K562 (cell line): ENCODE measurements around the gene MSH2. TPM values are rescaled to one million over a fixed set of nuclear protein-coding genes. Genes with fewer than 3 reads are reported as not detected.

ENCODE experiments used
- ATAC-seq: fragments of 200-7000 bp; cut with Tn5 transposase; 3 replicates; pipeline ENCODE4 v1.9.1; 2020; ENCODE audit warnings: moderate library complexity
- BruUV-seq: library from RNA; stranded (reverse); fragments of 400-500 nt; replicated peaks from 2 replicates; lab custom pipeline; 2021; lab: Mats Ljungman, UMichigan
- CTCF ChIA-PET: fragments of 300-600 bp; formaldehyde crosslinking; extraction: SDS; loops from one replicate; lab custom pipeline; 2021; ENCODE audit warnings: low intra/inter-chr PET ratio; lab: Yijun Ruan, JAX
- POLR2A ChIA-PET: fragments of 300-600, 350-650 bp; sonication (Branson Sonifier 250); formaldehyde crosslinking; extraction: SDS; loops from one replicate; lab custom pipeline; 2021; ENCODE audit warnings: antibody characterized with exemption, inconsistent platforms; lab: Yijun Ruan, JAX
- DNase-seq, 4 experiments: peaks; one replicate each; pipeline versions ENCODE4 v3.0.0 to v3.0.0-alpha.2; 2011 to 2018; ENCODE audit warnings: low spot score in 3 of 4, mixed read lengths in 3 of 4; ENCODE audit errors: extremely low read depth in 1 of 4
- FAIRE-seq: peaks from 2 replicates; lab custom pipeline; 2011; peaks lifted over from hg19 to GRCh38; lab: Jason Lieb, UNC
- H2AFZ ChIP-seq: 2 replicates; pipeline ENCODE4 v1.6.0; 2011; ENCODE audit warnings: low read depth, low read length, control low read depth, inconsistent platforms
- H3K27ac ChIP-seq: fragments of 200-600 bp; 3 replicates; pipeline ENCODE4 v1.8.0; 2011; ENCODE audit warnings: low read depth, mild to moderate bottlenecking, control low read depth, inconsistent platforms, low read length, moderate library complexity, mixed read lengths; ENCODE audit errors: extremely low read depth
- H3K27me3 ChIP-seq, 2 experiments: fragments of 300-600 bp in 1 of 2; 2 replicates in 1 of 2; 3 replicates in 1 of 2; pipeline versions ENCODE4 v1.6.0 to v1.8.0; 2011; ENCODE audit warnings: inconsistent platforms in 2 of 2, low read length in 2 of 2, mild to moderate bottlenecking in 1 of 2, mixed read lengths in 1 of 2, moderate library complexity in 1 of 2; ENCODE audit not compliant: control insufficient read depth in 2 of 2, insufficient read depth in 2 of 2
- H3K36me3 ChIP-seq: fragments of 300-600 bp; 3 replicates; pipeline ENCODE4 v1.8.0; 2011; ENCODE audit warnings: mild to moderate bottlenecking, low read length, inconsistent platforms; ENCODE audit not compliant: control insufficient read depth, insufficient read depth
- H3K4me1 ChIP-seq, 2 experiments: fragments of 200-600 bp in 1 of 2; replicated peaks in 1 of 2; 2 replicates in 1 of 2; 3 replicates in 1 of 2; pipeline versions ENCODE4 v1.5.1 to v1.8.0; 2011; ENCODE audit warnings: inconsistent platforms in 2 of 2, low read length in 2 of 2, mild to moderate bottlenecking in 1 of 2, mixed read lengths in 1 of 2, moderate library complexity in 1 of 2; ENCODE audit not compliant: control insufficient read depth in 2 of 2, insufficient read depth in 2 of 2
- H3K4me2 ChIP-seq: 2 replicates; pipeline ENCODE4 v1.6.1; 2011; ENCODE audit warnings: low read length, control low read depth, inconsistent platforms, mixed read lengths; ENCODE audit not compliant: insufficient read depth
- H3K4me3 ChIP-seq: fragments of 200-600 bp; sonication (generic), shearing (Covaris generic); 2 replicates; pipeline ENCODE4 v1.5.1; 2016; ENCODE audit warnings: control low read depth, inconsistent platforms
- H3K79me2 ChIP-seq: fragments of 200-600 bp; 3 replicates; pipeline ENCODE4 v1.8.0; 2011; ENCODE audit warnings: low read length, inconsistent platforms; ENCODE audit not compliant: control insufficient read depth, insufficient read depth
- H3K9ac ChIP-seq, 2 experiments: 2 replicates each; pipeline versions ENCODE4 v1.6.0 to v1.6.1; 2011; ENCODE audit warnings: low read depth in 2 of 2, low read length in 2 of 2, control low read depth in 1 of 2, inconsistent platforms in 1 of 2, mild to moderate bottlenecking in 1 of 2, mixed read lengths in 1 of 2; ENCODE audit not compliant: insufficient read depth in 1 of 2
- H3K9me1 ChIP-seq: one replicate; pipeline ENCODE4 v1.6.0; 2011; ENCODE audit warnings: inconsistent platforms, mild to moderate bottlenecking, low read length, moderate library complexity; ENCODE audit not compliant: control insufficient read depth, insufficient read depth
- H3K9me3 ChIP-seq: replicated peaks from 2 replicates; pipeline ENCODE4 v1.5.1; 2011; ENCODE audit warnings: low read depth, low read length, inconsistent platforms; ENCODE audit not compliant: control insufficient read depth, insufficient read depth
- H4K20me1 ChIP-seq: replicated peaks from 2 replicates; pipeline ENCODE4 v1.6.1; 2011; ENCODE audit warnings: low read length, inconsistent platforms, mixed read lengths; ENCODE audit not compliant: control insufficient read depth, insufficient read depth
- ARNT ChIP-seq, 2 experiments: fragments of 450-650 bp; IDR thresholded peaks; 2 replicates each; pipeline ENCODE4 v1.6.1; 2016; ENCODE audit warnings: mild to moderate bottlenecking in 1 of 2
- EGR1 ChIP-seq: fragments of 450-650 bp; conservative IDR thresholded peaks from 2 replicates; pipeline ENCODE4 v1.6.1; 2017; ENCODE audit warnings: mild to moderate bottlenecking
- GTF3C2 ChIP-seq: IDR thresholded peaks from 3 replicates; pipeline ENCODE4 v1.6.1; 2011; ENCODE audit warnings: borderline replicate concordance, mild to moderate bottlenecking, moderate library complexity; ENCODE audit not compliant: insufficient read length; ENCODE audit errors: extremely low read depth
- HDAC3 ChIP-seq: fragments of 450-650 bp; IDR thresholded peaks from 2 replicates; pipeline ENCODE4 v1.6.1; 2018; ENCODE audit warnings: borderline replicate concordance, mild to moderate bottlenecking, moderate library complexity; ENCODE audit not compliant: partially characterized antibody
- HNRNPLL ChIP-seq: fragments of 200-400 bp; formaldehyde crosslinking; IDR thresholded peaks from 2 replicates; pipeline ENCODE4 v1.6.1; 2017; ENCODE audit warnings: low read length, low read depth, mild to moderate bottlenecking; ENCODE audit not compliant: poor library complexity, severe bottlenecking
- MAFF ChIP-seq: IDR thresholded peaks from 2 replicates; pipeline ENCODE4 v1.6.1; 2012; ENCODE audit warnings: low read length, improper control_type of control experiment
- MECOM ChIP-seq: fragments of 250-450 bp; sonication (Bioruptor Pico); IDR thresholded peaks from 2 replicates; pipeline ENCODE4 v1.8.0; 2022; ENCODE audit warnings: inconsistent platforms
- MTA1 ChIP-seq: fragments of 450-650 bp; IDR thresholded peaks from 2 replicates; pipeline ENCODE4 v1.6.1; 2017; ENCODE audit warnings: borderline replicate concordance
- NONO ChIP-seq, 2 experiments: fragments of 200-400 bp in 1 of 2; fragments of 450-650 bp in 1 of 2; formaldehyde crosslinking in 1 of 2; IDR thresholded peaks; 2 replicates each; pipeline ENCODE4 v1.6.1; 2017; ENCODE audit warnings: low read depth in 2 of 2, mild to moderate bottlenecking in 2 of 2, moderate library complexity in 2 of 2, low read length in 1 of 2
- NRF1 ChIP-seq, 2 experiments: fragments of 450-650 bp; IDR thresholded peaks in 1 of 2; conservative IDR thresholded peaks in 1 of 2; 2 replicates each; pipeline ENCODE4 v1.6.1; 2014; ENCODE audit warnings: mild to moderate bottlenecking in 2 of 2
- PHB ChIP-seq: fragments of 250-450 bp; sonication (Bioruptor Pico); IDR thresholded peaks from 2 replicates; pipeline ENCODE4 v1.5.0; 2021
- POLR3A ChIP-seq: IDR thresholded peaks from 2 replicates; pipeline ENCODE4 v1.6.1; 2011; ENCODE audit warnings: borderline replicate concordance, mild to moderate bottlenecking, moderate library complexity; ENCODE audit not compliant: insufficient read length, insufficient read depth; ENCODE audit errors: extremely low read depth
- PTRF ChIP-seq: fragments of 450-650 bp; IDR thresholded peaks from 2 replicates; pipeline ENCODE4 v1.6.1; 2016; ENCODE audit warnings: mild to moderate bottlenecking, missing genetic modification characterization, missing compliant biosample characterization
- RBM34 ChIP-seq: fragments of 200-400 bp; formaldehyde crosslinking; IDR thresholded peaks from 2 replicates; pipeline ENCODE4 v1.6.1; 2018; ENCODE audit warnings: low read length, borderline replicate concordance; ENCODE audit not compliant: insufficient read depth
- ZNF143 ChIP-seq: sonication (generic); formaldehyde crosslinking; IDR thresholded peaks from 2 replicates; pipeline ENCODE4 v1.9.0; 2022; ENCODE audit warnings: mild to moderate bottlenecking, missing genetic modification reagents
- ZNF165 ChIP-seq: fragments of 250-450 bp; sonication (Bioruptor Pico); IDR thresholded peaks from 2 replicates; pipeline ENCODE4 v1.4.0; 2020; ENCODE audit warnings: borderline replicate concordance
- ZNF589 ChIP-seq: fragments of 200-800 bp; sonication (Bioruptor generic); IDR thresholded peaks from 2 replicates; pipeline ENCODE4 v1.6.1; 2016; ENCODE audit warnings: low read depth, missing genetic modification characterization, missing compliant biosample characterization
- WGBS: fragments of 100-300 bp; shearing (Covaris generic); methylation state at CpG from one replicate; pipeline ENCODE4 v1.1.6; 2016; ENCODE audit warnings: low coverage, mixed read lengths; ENCODE audit not compliant: insufficient coverage; ENCODE audit errors: missing lambda C conversion rate; 5-methylcytosine and 5-hydroxymethylcytosine counted together
- in situ Hi-C: fragments of 300-500 bp; cut with MboI; formaldehyde crosslinking; loops from 4 replicates; pipeline ENCODE4 v1.15.0; 2018; ENCODE audit warnings: inconsistent platforms, mixed read lengths
- intact Hi-C: fragments of 100-400 bp; cut with micrococcal nuclease; formaldehyde crosslinking; loops from 2 replicates; pipeline ENCODE4 v1.14.2; 2022
- polyA plus RNA-seq, 8 experiments: library from polyadenylated mRNA; depleted of rRNA in 4 of 8; stranded (reverse) in 5 of 8; unstranded in 3 of 8; fragments of >200 nt; fragmentation: Nextera tagmentation in 2 of 8; fragmentation: Illumina TruSeq in 1 of 8; extraction: Ambion mirVana in 2 of 8; extraction: Trizol in 1 of 8; gene quantifications; 2 replicates each; pipeline versions ENCODE4 v1.2.1 to v1.2.3, GENCODE V29; 2011 to 2014; ENCODE audit warnings: inconsistent platforms in 1 of 8, missing spikeins in 1 of 8
- total RNA-seq, 7 experiments: library from RNA; depleted of rRNA in 6 of 7; stranded (reverse); fragments of >200 nt in 6 of 7; fragmentation: Illumina TruSeq in 2 of 7; extraction: Trizol in 2 of 7; gene quantifications; 2 replicates each; pipeline versions ENCODE4 v1.2.1 to v1.2.3, GENCODE V29; 2011 to 2021; ENCODE audit warnings: low replicate concordance in 1 of 7

Gene MSH2
- total and polyA plus RNA-seq, 9 of the 15 experiments (the other 6 are each of a cell fraction or from before 2014, with no cell fraction given): 51.8 to 139 (median 113) TPM

GRCh38 chr2:47460766-47461165 is 57.8 kb downstream of the MSH2 start (continued):
- TF ChIP-seq MAFF: no peak
- no peak for TF ChIP-seq PTRF (tag)
- TF ChIP-seq MECOM (CRISPR knock-in tag): no peak
- no peak for TF ChIP-seq ARNT (IDR thresholded peaks at IDR 0.05)
- TF ChIP-seq HNRNPLL: no peak
- no peak for TF ChIP-seq GTF3C2
- TF ChIP-seq ZNF165 (CRISPR knock-in tag): no peak
- TF ChIP-seq, all 486 proteins: peak for 0

- FAIRE-seq: no peak
- Histone ChIP-seq H3K36me3 (peaks cover 79% of the 10 kb centered on the region), H2AFZ (no peak overlapping the region), H3K27me3 (no peaks in the 10 kb centered on the region), H3K4me2 (no peak overlapping the region), H3K9ac (no peak overlapping the region), H3K4me3 (no peak overlapping the region), H3K27ac (no peak overlapping the region), H3K4me1 (no peaks in the 10 kb centered on the region), H3K79me2 (no peaks in the 10 kb centered on the region), H3K9me1 (no peaks in the 10 kb centered on the region), H4K20me1 (no peaks in the 10 kb centered on the region), H3K9me3 (no peaks in the 10 kb centered on the region)
- TSS peak; percentile 28 for BruUV-seq
- POLR2A ChIA-PET: interaction anchor here (0.6 kb wide), 1 partner anchor 160 kb away, joined by 3 read pairs; no protein-coding TSS in a partner anchor
- CTCF ChIA-PET: no interaction called here
- intact Hi-C loops (no loop called here), in situ Hi-C loops (no loop called here)
- DNase-seq: no peak
- WGBS: 94% methylated on average over 5 of the region's 5 CpGs
- ATAC-seq: no peak
- TF ChIP-seq HDAC3 (no peak), EGR1 (no peak), POLR3A (no peak), NRF1 (conservative IDR thresholded peaks at IDR 0.05 in 1 of 2, IDR thresholded peaks at IDR 0.05 in 1 of 2) (no peak), NONO (IDR thresholded peaks at IDR 0.05; ENCODE audit: low read depth in 2 of 2, low read length in 1 of 2) (no peak), MTA1 (no peak), ZNF143 (CRISPR knock-in tag) (no peak), RBM34 (no peak), PHB (CRISPR knock-in tag) (no peak), ZNF589 (no peak)
These were observed 68.6 kb downstream of the MSH2 start for GRCh38 chr2:47471429-47472116.
